ENCODE results near the gene CRHR2. TPM values are rescaled to one million over a fixed set of nuclear protein-coding genes. Genes with fewer than 3 reads are reported as not detected.
A peak's percentile ranks its signal among the peaks of the same experiment; 100 is the strongest.

The CRHR2 gene
- total and polyA plus RNA-seq, 2 of the 4 experiments (the other 2 are of a cell fraction): not detected

DNA sequence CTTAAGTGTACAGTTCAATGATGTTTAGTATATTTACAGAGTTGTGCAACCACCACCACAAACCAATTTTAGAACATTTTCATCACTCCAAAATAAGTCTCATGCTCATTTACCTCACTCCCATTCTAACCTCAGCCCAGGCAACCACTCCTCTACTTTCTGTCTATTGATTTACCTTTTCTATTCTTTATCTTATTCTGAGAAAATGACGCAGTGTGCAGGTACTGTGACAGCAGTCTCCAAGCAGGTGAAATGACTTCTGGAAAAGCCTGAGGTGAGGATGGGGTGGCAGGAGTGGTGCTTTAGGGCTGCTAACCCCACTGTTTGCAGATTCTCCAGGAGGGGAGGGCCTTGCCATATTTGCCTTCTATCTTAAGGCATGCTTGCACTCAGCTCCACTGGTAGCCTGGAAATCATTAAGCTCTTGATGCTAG is 48.0 kb downstream of the CRHR2 start:
- H3K4me3 ChIP-seq (ENCODE audit: insufficient read depth, low read depth, low read length): no peak overlapping the region
- no peak overlapping the region for H3K18ac ChIP-seq (ENCODE audit: low read depth, low read length)
- no peak overlapping the region for H2BK120ac ChIP-seq (ENCODE audit: low read depth, low read length)
- ChIA-PET POLR2A (ENCODE audit: unreplicated experiment) (no interaction called here), CTCF (no interaction called here)
- dilution Hi-C loops (cut with HindIII; ENCODE audit: low sequenced_read_pairs, unreplicated experiment): no loop called here
- H3K36me3 ChIP-seq (ENCODE audit: control insufficient read depth, insufficient read depth, low read length): peaks cover 46% of the 10 kb centered on the region
- H2AFZ ChIP-seq (replicated peaks; ENCODE audit: low read length, poor library complexity): no peak overlapping the region
- no peak overlapping the region for H3K4me2 ChIP-seq (ENCODE audit: low read depth, low read length)
- H4K5ac ChIP-seq (ENCODE audit: low read depth, low read length): no peak overlapping the region
- intact Hi-C loops (cut with micrococcal nuclease): loop anchor here (5.0 kb wide), 1 partner anchor 37 kb away; no protein-coding TSS in a partner anchor
- H3K4ac ChIP-seq (ENCODE audit: low read depth, low read length): no peak overlapping the region
- no peak overlapping the region for H4K8ac ChIP-seq (ENCODE audit: low read depth in 2 of 2, low read length in 2 of 2)
- H4K20me1 ChIP-seq (ENCODE audit: insufficient read depth, low read length): peaks cover 35% of the 10 kb centered on the region
- no peak overlapping the region for H3K56ac ChIP-seq (ENCODE audit: extremely low read depth, insufficient read depth, low read length)
- no peaks in the 10 kb centered on the region for H3K27me3 ChIP-seq (ENCODE audit: control insufficient read depth, insufficient read depth, low read length)
- H3K14ac ChIP-seq (replicated peaks; ENCODE audit: low read depth, low read length): no peak overlapping the region
- DNase-seq (no peak), ATAC-seq (ENCODE audit: low read depth) (no peak)
- peaks cover 3% of the 10 kb centered on the region; the same call in 1 of the 2 replicates for H3K9me1 ChIP-seq (ENCODE audit: insufficient read depth, low read length)
- no peak overlapping the region for H2BK20ac ChIP-seq (ENCODE audit: low read depth, low read length)
- H2BK5ac ChIP-seq (ENCODE audit: low read depth, low read length, poor library complexity, severe bottlenecking): no peak overlapping the region
- no peaks in the 10 kb centered on the region for H3K9me3 ChIP-seq (ENCODE audit: control insufficient read depth, insufficient read depth, low read length)
- no peaks in the 10 kb centered on the region for H3K4me1 ChIP-seq (ENCODE audit: control insufficient read depth, insufficient read depth, low read length)
- no peak overlapping the region for H2AK5ac ChIP-seq (ENCODE audit: low read depth, low read length)
- H2AK9ac ChIP-seq (replicated peaks; ENCODE audit: low read depth, low read length, poor library complexity): no peak overlapping the region
- TF ChIP-seq NFE2L2 (IDR thresholded peaks at IDR 0.05; ENCODE audit: low read depth, low read length) (no peak), CEBPB (IDR thresholded peaks at IDR 0.05; ENCODE audit: low read depth, low read length) (0 out of 2 replicates have a peak, but pooled peaks have one; percentile 25)
- H3K23ac ChIP-seq (ENCODE audit: low read depth, low read length): no peak overlapping the region
- no peak overlapping the region for H3K9ac ChIP-seq (ENCODE audit: low read depth, low read length)
- no peak overlapping the region for H3K27ac ChIP-seq (ENCODE audit: insufficient read depth, low read length)
- in situ Hi-C loops (cut with MboI; ENCODE audit: low sequenced_read_pairs): no loop called here
- no CpG with 5 or more reads among the region's 1 CpG for WGBS, 2 experiments (ENCODE audit: extremely low coverage in 2 of 2, insufficient read length in 1 of 2)
- peaks cover 32 to 38% of the 10 kb centered on the region in 2 experiments; a peak in 3 of 4 replicates for H3K79me1 ChIP-seq (ENCODE audit: low read depth in 1 of 2, low read length in 2 of 2)
- H2BK15ac ChIP-seq (ENCODE audit: low read depth, low read length): no peak overlapping the region
- H4K91ac ChIP-seq (ENCODE audit: insufficient read depth, low read depth, low read length): no peak overlapping the region
- BruUV-seq (replicated peaks): no TSS peak
